Fibroblast of the conjunctiva (primary cell): Measurements from ENCODE around the gene ZNF143.
"Not testable (repeated sequence)": the region's sequence is repeated elsewhere in the genome, so short reads cannot be mapped to it uniquely, and the experiment has no call there.

Experiments
- DNase-seq: peaks from one replicate; pipeline ENCODE4 v3.0.0-alpha.2; 2010; ENCODE audit warnings: low read depth

The ZNF143 gene

GRCh38 chr11:9460322-9461062 lies at the start of gene ZNF143:
TSS of gene ZNF143 (plus strand) at chr11:9461012. CDS start at chr11:9471309, 10,297 bp downstream.
- peak; percentile 100 for DNase-seq

- DNase-seq = no peak
These were observed 32.1 kb upstream of the ZNF143 start for GRCh38 chr11:9428706-9429105.

DNA sequence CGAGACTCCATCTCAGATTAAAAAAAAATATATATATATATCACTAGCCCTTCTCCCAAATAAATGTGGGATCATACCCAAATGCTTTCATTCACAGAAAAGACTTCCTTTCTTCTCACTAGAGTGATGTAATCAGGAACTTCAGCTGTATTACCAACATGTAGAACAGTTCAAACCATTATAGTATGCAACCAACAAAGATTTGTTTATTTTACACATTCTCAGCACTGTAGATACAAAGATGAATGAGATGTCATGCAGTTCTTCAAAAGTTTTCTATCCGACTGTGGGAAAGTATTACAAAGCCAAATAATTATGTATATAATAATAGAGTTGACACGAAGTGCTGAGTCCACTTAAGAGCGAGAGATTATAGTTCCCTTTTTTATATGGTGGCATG lies 22.2 kb upstream of the ZNF143 start:
- DNase-seq = no peak

- DNase-seq = no peak
These were observed 14.6 kb upstream of the ZNF143 start for GRCh38 chr11:9446230-9446629.

DNA sequence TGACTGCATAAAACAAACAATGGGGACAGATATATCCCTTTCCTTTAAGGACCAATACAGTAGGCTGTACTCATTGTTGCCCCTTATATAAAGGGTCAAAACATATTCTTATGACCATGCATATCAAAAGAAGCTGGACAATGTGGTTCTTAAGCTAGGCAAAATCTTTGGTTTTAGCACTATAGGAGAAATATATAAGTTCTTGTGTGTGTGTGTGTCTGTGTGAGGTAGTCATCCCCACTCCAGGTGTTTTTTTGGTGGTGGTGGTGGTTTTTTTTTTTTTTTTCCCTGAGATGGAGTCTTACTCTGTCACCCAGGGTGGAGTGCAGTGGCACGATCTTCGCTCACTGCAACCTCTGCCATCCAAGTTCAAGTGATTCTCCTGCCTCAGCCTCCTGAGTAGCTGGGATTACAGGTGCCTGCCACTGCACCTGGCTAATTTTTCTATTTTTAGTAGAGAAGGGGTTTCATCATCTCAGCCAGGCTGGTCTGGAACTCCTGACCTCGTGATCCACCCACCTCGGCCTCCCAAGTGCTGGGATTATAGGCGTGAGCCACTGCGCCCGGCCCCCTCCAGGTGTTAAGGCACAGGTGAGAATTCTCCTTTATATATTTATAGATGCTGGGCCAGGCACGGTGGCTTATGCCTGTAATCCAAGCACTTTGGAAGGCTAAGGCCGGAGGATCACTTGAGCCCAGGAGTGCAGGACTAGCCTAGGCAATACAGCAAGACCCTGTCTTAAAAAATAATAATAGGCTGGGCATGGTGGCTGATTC lies 12.0 kb upstream of the ZNF143 start:
- DNase-seq = no peak

DNA sequence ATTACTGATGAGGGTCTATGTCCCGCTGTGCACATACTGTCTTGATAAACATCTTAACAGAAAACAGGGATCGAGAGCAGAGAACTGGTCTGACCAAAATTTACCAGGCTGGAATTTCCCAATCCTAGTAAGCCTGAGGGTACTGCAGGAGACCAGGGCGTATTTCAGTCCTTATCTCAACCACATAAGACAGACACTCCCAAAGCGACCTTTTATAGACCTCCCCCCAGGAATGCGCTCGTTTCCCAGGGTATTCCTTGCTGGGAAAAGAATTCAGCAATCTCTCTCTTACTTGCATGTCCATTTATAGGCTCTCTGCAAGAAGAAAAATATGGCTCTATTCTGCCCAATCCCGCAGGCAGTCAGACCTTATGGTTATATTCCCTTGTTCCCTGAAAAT lies 8.8 kb upstream of the ZNF143 start:
- DNase-seq = not testable (repeated sequence)

DNA sequence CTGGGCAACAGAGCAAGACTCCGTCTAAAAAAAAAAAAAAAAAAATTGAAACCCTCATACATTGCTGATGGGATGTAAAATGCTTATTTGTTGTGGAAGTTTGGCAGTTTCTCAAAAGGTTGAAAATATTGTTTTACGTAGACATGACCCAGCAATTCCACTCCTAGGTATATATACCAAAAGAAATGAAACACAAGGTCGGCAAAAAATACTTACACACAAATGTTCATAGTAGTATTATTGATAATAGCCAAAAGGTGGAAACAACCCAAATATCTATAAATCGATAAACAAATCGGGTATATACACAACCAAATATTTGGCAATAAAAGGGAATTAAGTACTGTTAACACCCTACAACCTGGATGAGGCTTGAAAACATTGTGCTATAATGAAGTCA lies 5.1 kb upstream of the ZNF143 start:
- no peak for DNase-seq

DNA sequence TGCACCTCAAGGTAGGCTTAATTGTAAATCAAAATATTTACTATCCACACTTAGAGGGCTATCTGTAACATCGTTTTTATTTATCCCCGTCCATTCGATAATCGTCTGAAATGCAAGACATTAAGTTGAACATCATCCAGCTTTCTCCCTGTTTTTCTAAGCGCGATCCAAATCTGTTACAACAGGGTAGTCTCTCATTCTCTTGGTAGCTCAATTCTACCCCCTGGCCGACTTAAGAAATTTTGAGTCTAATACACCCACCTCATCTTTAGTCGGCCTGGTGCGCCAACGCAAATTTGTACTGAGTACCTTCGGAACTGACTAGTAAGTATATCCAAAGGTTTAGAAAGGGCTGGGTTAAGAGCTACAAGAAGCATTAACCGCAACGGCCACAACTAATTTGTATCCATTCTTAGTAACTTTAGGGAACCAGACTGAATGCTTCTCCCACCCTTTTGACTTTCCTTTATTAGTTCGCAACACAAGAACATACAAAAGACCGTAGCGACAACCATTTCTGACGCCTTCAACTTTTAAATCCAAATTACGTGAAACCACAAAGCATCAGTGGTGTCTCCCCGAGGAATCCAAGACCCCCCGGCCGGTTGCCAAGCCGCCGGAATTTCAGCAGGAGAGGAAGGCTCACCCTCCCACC lies 1.0 kb upstream of the ZNF143 start:
- DNase-seq = peak; percentile 56

GRCh38 chr11:9461063-9461759 lies 399 bp downstream of the ZNF143 start:
- DNase-seq = peak; percentile 88

DNA sequence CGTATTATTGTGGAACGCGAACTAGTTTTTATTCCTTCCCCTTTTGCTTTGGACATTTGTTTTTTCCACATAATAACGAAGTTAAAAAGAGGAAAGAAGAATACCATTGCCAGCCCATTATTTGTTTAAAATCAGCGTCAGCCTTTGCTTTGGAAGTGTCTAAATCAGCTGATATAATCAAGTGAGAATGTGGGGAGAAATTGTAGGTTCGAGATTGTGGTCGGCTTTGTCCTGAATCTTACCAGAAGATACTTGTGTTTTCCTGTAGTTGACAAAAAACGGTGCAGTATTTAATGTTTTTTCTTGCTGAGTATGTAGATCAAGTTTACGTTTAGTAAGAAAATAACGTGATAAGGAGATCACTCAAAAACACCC lies 935 bp downstream of the ZNF143 start:
- DNase-seq = no peak

GRCh38 chr11:9462172-9462799 lies 1.5 kb downstream of the ZNF143 start:
- no peak for DNase-seq

DNA sequence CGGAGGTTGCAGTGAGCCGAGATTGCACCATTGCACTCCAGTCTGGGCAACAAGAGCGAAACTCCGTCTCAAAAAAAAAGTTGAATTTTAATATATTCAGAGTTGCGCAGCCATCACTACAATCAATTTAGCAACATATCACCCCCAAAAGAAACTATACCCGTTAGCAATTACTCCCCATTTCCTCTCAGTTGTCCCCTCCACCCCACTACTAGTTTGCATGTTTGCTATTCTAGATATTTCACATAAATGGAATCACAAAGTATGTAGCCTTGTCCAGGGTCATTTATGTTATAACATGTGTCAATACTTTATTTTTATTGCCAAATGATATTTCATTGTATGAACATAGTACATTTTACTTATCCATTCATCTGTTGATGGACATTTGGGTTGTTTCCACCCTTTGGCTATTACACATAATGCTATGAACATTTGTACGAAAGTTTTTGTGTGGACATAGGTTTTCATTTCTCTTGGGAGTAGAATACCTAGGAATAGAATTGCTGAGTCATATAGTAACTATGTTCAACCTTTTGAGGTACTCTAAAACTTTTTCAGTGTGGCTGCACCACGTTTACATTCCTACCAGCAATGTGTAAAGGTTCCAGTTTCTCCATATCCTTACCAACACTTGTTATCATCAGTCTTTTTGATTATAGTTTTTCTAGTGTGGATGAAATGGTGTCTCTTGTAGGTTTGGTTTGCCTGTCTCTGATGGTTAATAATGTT lies 2.2 kb downstream of the ZNF143 start:
- DNase-seq = no peak

DNA sequence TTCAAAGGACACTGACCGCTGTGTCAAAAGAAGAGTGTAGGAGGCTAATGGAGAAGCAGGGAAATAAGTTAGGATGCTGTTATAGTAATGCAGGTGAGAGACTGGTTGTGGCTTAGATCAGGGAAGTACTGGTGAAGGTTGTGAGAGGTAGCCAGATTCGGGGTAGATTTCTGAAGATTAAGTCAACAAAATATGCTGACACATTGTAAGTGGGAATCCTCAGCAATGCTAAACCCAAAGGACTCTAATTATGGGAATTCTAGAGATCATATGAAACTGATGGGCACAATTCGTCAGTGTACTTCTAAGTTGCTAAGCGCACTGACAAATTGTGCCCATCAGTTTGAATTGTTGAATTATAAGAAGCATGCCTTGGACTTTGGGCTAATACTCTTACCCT lies 10.0 kb downstream of the ZNF143 start:
- DNase-seq = no peak

- no peak for DNase-seq
These were observed 12.6 kb downstream of the ZNF143 start for GRCh38 chr11:9473408-9473807.

- no peak for DNase-seq
These were observed 19.1 kb downstream of the ZNF143 start for GRCh38 chr11:9479899-9480298.

DNA sequence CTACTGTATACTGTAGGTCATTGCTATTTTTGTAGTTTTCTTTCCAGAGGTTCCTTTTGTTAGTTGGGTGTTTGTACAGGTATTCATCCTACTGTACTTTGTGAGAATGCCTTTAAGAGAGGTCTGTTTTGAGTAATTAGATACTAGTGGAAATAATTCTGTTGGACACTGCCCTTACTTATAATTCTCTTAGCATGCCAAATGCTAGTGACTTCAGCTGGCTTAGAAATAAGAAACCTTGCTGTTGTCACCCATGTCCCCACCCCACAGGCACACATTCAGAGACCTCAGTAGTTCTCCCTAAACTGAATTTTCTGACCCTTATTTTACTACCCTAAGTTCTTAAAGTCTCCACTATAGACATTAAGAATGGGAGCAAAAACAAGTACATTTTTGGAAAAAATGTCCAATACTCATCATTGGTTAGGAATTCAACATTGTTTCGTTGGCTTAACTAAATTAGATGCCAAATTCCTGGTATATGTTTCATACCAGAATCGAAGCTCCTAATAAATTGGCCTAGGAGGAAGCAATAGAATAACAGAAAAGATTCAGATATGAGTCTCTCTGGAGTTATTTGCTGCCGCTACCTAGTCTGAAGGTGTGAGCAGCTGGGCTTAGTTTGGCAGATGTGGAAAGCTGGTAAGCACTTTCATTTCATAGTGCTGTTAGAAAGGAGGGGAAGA lies 28.4 kb downstream of the ZNF143 start:
- peak; percentile 17 for DNase-seq

DNA sequence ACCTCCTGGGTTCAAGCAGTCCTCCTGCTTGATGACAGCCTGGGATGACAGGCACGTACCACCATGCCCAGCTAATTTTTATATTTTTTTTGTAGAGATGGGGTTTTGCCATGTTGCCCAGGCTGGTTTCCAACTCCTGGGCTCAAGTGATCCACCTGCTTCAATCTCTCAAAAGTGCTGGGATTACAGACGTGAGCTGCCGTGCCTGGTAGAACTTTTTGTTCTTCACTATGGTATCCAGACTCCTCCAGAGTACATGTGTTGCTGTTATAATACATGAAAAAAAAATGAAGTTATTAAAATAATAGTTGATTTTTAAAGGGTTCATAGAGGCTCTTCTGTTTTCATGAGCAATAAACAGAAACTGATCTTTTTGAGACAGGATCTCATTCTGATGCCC lies 29.6 kb downstream of the ZNF143 start:
- DNase-seq = no peak

GRCh38 chr11:9493492-9493891 lies 32.7 kb downstream of the ZNF143 start:
- no peak for DNase-seq

GRCh38 chr11:9494316-9494715 lies 33.5 kb downstream of the ZNF143 start:
- DNase-seq = no peak

DNA sequence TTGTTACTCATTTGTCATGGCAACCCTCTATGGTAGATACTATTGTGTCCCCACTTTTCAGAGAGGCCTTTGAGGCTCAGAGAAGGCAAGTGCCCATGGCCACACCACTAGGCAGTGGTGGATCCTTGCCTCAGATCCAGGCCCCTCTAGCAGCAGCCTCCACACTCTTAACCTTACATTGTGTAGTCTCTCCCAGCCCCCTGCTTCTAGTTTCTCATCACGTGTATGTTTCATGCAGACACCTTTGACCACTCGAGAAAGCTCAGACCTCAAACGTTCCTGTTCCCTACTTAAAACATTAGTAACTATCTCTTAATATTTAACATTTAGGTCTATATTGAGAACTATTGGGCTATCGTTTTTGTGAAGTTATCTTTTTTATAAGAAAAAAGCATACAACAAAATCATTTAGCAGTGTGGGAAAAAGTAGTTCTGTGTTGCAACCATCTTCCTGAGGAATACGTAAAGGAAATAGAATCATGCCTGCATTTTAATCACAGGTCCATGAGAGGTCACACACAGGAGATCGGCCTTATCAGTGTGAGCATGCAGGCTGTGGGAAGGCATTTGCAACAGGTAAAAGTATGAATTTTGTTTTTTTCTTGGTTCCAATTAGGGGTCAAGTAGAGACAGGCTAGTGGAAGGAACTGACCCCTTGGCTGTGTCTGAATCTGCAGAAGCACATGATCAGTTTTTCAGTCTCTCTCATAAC lies 35.1 kb downstream of the ZNF143 start:
- DNase-seq = no peak
